Nephron progenitor cell (in vitro differentiated cells): ENCODE measurements around the gene SLC51A.

Experiments used
- DNase-seq: peaks from one replicate; pipeline ENCODE4 v3.0.0; 2021
- H3K27ac Mint-ChIP-seq: 2 replicates; pipeline ENCODE4 v1.8.0; 2021; ENCODE audit warnings: mild to moderate bottlenecking, moderate library complexity, mixed read lengths
- H3K27me3 Mint-ChIP-seq: 2 replicates; pipeline ENCODE4 v1.8.0; 2021; ENCODE audit warnings: mild to moderate bottlenecking, low read depth, mixed read lengths; ENCODE audit not compliant: poor library complexity
- H3K36me3 Mint-ChIP-seq: 2 replicates; pipeline ENCODE4 v1.8.0; 2021; ENCODE audit warnings: low read depth, mixed read lengths
- H3K4me1 Mint-ChIP-seq: 2 replicates; pipeline ENCODE4 v1.8.0; 2021; ENCODE audit warnings: mixed read lengths
- H3K4me3 Mint-ChIP-seq: 2 replicates; pipeline ENCODE4 v1.8.0; 2021; ENCODE audit warnings: mild to moderate bottlenecking, moderate library complexity, mixed read lengths
- H3K9me3 Mint-ChIP-seq: 2 replicates; pipeline ENCODE4 v1.8.0; 2021; ENCODE audit warnings: mild to moderate bottlenecking, moderate library complexity, mixed read lengths
- TF ChIP-seq, protein P1 (sequence below): fragments of 200-600 bp; sonication (generic); IDR thresholded peaks from 2 replicates; pipeline ENCODE4 v1.5.0; 2021; ENCODE audit warnings: antibody characterized with exemption

Gene SLC51A

GRCh38 chr3:196227629-196228493 is 11.5 kb downstream of the SLC51A start:
- DNase-seq, result no peak
- Mint-ChIP-seq H3K27ac (peak overlapping the region; percentile 65), H3K9me3 (no peaks in the 10 kb centered on the region), H3K4me3 (no peak overlapping the region), H3K27me3 (peaks cover 8% of the 10 kb centered on the region), H3K4me1 (peaks cover 19% of the 10 kb centered on the region), H3K36me3 (no peaks in the 10 kb centered on the region)
- TF ChIP-seq, protein P1, sequence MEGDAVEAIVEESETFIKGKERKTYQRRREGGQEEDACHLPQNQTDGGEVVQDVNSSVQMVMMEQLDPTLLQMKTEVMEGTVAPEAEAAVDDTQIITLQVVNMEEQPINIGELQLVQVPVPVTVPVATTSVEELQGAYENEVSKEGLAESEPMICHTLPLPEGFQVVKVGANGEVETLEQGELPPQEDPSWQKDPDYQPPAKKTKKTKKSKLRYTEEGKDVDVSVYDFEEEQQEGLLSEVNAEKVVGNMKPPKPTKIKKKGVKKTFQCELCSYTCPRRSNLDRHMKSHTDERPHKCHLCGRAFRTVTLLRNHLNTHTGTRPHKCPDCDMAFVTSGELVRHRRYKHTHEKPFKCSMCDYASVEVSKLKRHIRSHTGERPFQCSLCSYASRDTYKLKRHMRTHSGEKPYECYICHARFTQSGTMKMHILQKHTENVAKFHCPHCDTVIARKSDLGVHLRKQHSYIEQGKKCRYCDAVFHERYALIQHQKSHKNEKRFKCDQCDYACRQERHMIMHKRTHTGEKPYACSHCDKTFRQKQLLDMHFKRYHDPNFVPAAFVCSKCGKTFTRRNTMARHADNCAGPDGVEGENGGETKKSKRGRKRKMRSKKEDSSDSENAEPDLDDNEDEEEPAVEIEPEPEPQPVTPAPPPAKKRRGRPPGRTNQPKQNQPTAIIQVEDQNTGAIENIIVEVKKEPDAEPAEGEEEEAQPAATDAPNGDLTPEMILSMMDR, result no peak

- peaks cover 5% of the 10 kb centered on the region for H3K36me3 Mint-ChIP-seq
- H3K27ac Mint-ChIP-seq, result no peak overlapping the region
- TF ChIP-seq, protein P1, result no peak
- peaks cover 5% of the 10 kb centered on the region for H3K27me3 Mint-ChIP-seq
- no peak overlapping the region for H3K4me3 Mint-ChIP-seq
- H3K4me1 Mint-ChIP-seq, result peaks cover 7% of the 10 kb centered on the region
- H3K9me3 Mint-ChIP-seq, result no peaks in the 10 kb centered on the region
- DNase-seq, result no peak
Observed at GRCh38 chr3:196232154-196232881, 16.0 kb downstream of the SLC51A start.

GRCh38 chr3:196232882-196233251 is 16.5 kb downstream of the SLC51A start:
- TF ChIP-seq, protein P1, result no peak
- Mint-ChIP-seq H3K4me3 (no peak overlapping the region), H3K4me1 (peaks cover 1% of the 10 kb centered on the region), H3K36me3 (peaks cover 7% of the 10 kb centered on the region), H3K9me3 (no peaks in the 10 kb centered on the region), H3K27me3 (peaks cover 3% of the 10 kb centered on the region), H3K27ac (no peak overlapping the region)
- DNase-seq, result no peak

DNA sequence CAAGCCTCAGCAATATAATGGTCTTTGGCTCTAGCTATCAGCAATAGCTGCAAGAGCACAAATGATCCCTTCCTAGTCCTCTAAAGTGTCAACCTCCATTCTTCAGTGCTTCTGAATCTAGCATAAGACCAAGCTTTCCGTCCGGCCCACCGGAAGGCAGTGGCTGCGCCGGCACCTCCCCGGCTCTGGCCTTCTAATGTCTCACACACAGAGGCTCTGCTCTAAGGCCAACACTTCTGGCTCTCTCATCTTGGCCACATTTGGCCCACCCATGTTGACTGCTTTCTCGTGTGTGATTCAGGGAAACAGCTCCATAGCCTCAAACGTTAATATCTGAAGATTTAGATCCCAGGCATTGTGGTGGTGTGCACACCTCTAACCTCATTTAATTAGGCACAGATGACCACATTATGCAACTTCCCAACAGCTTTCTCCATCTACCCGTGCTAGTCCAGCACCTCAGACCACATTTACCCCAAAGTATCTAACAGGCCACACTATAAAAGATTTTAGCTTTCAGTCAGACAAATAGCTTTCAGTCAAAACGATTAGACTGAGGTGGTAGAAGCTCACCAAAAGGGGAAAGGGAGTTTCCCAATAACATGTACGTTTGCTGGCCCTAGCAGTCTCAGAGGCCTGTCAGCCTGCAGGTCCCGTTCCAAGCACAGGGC is 19.3 kb downstream of the SLC51A start:
- Mint-ChIP-seq H3K36me3 (peaks cover 10% of the 10 kb centered on the region), H3K4me3 (no peak overlapping the region), H3K9me3 (no peaks in the 10 kb centered on the region), H3K4me1 (no peaks in the 10 kb centered on the region), H3K27me3 (no peaks in the 10 kb centered on the region), H3K27ac (no peak overlapping the region)
- no peak for DNase-seq
- TF ChIP-seq, protein P1, result no peak

DNA sequence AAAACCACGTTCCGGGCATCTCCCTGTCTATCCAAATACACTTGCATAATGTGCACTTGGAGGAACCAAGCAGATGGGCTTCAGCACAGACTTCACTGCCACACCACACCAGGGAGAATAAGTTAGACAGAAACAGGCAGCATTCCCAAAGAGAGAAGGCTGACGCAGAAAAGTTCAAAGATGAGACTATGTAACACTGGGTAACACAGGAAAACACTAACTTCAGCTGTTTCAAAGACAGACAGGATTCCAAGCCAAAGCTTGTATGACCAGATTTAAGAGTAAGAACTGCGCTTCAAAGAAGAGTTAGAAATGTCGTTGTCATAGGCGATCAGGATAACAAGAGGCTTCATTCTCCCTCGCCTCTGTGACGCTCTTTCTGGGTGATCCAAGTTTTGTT is 19.9 kb downstream of the SLC51A start:
- H3K27me3 Mint-ChIP-seq, result no peaks in the 10 kb centered on the region
- H3K4me1 Mint-ChIP-seq, result no peaks in the 10 kb centered on the region
- H3K4me3 Mint-ChIP-seq, result no peak overlapping the region
- DNase-seq, result no peak
- H3K27ac Mint-ChIP-seq, result no peak overlapping the region
- TF ChIP-seq, protein P1, result no peak
- H3K9me3 Mint-ChIP-seq, result no peaks in the 10 kb centered on the region
- H3K36me3 Mint-ChIP-seq, result peaks cover 11% of the 10 kb centered on the region
